GM19238 (cell line): ENCODE results near the gene PLK5.
"Not testable (repeated sequence)": the region's sequence is repeated elsewhere in the genome, so short reads cannot be mapped to it uniquely, and the experiment has no call there.

Source experiments
- DNase-seq: peaks from one replicate; pipeline ENCODE4 v3.0.0; 2011; ENCODE audit warnings: low spot score; ENCODE audit not compliant: insufficient read length

The PLK5 gene

DNA sequence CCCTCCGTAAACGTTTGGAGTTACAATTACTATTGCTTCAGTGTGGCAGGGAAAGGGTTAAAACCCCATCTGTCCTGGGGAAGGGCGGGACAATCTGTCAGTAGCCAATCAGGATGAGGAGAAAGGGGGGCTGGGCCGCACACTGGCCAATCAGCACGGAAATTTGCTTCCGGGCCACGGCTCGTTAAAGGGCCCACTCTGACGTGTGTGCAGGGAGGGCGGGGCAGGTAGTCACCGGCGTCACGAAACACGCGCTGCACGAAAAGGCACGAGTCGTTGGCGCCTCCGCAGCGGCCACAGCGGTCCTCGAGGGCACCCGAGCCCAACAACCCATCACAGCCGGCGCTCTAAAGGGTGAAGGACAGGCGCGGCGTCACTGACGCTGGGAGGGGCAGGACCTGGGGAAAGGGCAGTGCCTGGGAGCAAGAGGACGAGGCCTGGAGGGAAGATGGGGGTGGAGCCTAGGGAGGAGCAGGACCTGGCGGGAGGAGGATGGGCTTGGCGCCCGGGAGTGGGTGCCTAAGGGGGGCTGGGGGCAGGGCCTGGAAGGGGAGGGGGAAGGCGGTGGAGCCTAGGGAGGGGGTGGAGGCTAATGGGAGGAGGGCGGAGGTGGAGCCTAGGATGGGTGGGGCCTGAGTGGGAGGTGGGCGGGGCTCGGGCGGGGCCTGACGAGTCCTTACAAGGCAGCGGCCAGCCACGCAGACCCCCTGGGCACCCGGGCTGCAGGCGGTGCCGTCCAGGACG is 15.9 kb upstream of the PLK5 start:
- peak; percentile 97 for DNase-seq

GRCh38 chr19:1508507-1508856 is 15.4 kb upstream of the PLK5 start:
- DNase-seq: no peak

- DNase-seq: no peak
Measured at GRCh38 chr19:1509602-1510441, 14.1 kb upstream of the PLK5 start.

DNA sequence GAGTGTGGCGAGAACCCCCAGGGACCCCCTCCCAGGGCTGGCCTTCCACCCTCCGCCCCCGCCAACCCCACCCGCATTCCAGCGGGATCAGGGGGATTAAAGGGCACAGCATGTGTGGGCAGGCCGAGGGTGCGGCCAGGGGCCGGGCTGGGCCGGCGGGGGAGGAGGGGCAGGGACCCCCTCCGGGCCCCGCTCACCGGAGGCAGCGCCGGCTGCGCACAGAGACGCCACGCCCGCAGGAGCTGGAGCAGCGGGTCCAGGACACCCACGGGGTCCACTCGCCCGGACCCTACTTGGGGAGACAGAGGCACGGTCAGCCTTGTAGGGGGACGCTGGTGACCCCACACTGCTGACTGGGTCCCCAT is 13.5 kb upstream of the PLK5 start:
- DNase-seq: no peak

- no peak for DNase-seq
Measured at GRCh38 chr19:1510807-1511206, 13.1 kb upstream of the PLK5 start.

- no peak for DNase-seq
Measured at GRCh38 chr19:1511318-1512317, 12.3 kb upstream of the PLK5 start.

DNA sequence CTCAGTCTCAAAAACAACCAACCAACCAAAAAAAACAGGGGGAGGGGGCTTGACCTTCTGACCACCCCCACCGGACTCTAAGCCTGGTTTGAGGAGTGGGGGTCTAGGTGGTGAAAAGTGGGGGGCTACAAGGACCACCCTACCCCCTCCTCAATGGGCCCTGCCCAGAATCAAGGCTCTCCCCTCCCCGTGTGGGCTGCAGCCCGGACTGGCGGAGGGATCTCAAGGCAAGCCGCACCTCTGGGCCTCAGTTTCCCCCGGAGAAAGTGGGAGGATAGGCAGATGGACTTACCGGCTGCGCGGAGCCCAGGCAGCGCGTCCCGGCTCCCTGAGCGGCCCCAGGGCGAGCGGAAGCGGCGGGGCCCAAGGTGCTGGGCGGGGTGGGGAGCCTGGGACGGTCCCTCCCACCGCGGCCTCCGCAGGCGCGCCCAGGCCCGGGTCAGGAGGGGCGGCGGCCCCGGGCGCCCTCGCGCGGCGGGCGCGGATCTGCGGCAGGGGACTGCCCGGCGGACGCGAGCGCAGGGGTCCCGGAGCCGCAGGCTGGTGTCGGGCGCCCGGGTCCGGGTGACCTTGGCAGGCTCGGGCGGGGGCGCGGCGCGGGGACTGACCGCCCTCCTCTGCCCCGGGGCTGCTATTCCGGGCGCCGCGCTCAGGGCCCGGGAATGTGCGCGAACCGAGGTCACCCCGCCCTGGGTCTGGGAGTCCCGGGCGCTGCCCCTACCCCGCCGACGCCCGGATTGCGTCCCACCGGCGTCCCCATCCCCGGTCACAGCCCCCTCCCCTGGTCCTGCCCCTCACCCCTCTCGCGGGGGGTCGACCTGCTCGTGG is 11.0 kb upstream of the PLK5 start, which contains the start of gene ADAMTSL5:
Gene ADAMTSL5, minus strand, starts transcription at position 349 of the 828 bp plus-strand sequence. CDS start 2,076 bp downstream, outside the sequence.
- peak; percentile 73 for DNase-seq

GRCh38 chr19:1513499-1514294 is 10.2 kb upstream of the PLK5 start:
- DNase-seq: no peak

DNA sequence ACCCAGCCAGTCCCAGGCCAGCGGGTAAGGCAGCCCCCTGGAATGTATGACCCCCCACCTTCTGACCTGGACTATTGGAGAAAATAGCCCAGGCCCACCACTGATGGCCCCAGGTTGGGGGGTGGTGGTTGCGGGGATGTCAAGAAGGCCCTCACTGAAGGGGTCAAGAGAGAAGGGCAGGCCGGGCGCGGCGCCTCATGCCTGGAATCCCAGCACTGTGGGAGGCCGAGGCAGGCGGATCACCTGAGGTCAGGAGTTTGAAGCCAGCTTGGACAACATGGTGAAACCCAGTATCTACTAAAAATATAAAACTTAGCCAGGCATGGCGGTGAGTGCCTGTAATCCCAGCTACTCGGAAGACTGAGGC is 9.6 kb upstream of the PLK5 start:
- no peak for DNase-seq

- no peak for DNase-seq
Measured at GRCh38 chr19:1514986-1515721, 8.7 kb upstream of the PLK5 start.

GRCh38 chr19:1516395-1516753 is 7.5 kb upstream of the PLK5 start:
- DNase-seq: no peak

GRCh38 chr19:1518471-1518870 is 5.4 kb upstream of the PLK5 start:
- no peak for DNase-seq

DNA sequence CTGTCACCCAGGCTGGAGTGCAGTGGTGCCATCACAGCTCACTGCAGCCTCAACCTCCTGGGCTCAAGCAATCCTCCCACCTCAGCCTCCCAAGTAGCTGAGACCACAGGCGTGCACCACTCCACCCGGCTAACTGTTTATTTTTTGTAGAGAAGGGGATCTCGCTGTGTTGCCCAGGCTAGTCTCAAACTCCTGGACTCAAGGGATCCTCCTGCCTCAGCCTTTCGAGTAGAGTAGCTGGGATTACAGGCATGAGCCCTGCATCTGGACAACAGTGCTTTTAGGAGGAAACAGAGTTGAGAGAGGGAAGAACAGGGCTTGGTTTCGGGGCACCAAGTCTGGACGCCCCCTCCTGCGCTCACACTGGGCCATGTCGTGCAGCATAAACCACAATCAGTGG is 4.1 kb upstream of the PLK5 start:
- DNase-seq: not testable (repeated sequence)

DNA sequence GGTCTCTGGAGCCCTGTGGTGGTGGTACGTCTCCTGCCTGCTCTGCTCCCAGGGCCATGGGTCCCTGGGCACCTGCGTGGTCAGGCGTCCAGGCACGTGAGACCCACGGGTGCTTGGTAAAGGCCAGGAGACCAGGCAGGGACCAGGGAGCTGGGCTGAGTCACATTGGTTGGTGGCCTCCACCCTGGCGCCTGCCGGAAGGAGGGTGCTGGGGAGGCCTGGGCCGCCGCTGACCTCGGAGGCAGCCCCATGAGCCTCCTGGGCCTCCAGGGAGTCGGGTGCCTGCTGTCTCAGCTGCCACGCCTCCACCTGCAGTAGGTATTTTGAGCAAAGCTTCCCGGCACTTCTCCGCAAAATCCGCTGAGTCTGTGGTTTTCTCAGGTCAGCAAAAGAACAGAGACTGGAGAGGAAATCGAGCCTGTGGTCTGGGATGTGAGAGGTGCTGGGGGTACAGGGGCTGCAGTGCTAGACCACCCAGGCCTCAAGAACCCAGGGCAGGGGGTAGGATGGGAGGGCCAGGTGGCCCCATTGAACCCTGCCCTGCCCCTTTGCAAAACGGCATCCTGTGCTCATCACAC is 3.6 kb upstream of the PLK5 start:
- no peak for DNase-seq

- no peak for DNase-seq
Measured at GRCh38 chr19:1521636-1522035, 2.2 kb upstream of the PLK5 start.

DNA sequence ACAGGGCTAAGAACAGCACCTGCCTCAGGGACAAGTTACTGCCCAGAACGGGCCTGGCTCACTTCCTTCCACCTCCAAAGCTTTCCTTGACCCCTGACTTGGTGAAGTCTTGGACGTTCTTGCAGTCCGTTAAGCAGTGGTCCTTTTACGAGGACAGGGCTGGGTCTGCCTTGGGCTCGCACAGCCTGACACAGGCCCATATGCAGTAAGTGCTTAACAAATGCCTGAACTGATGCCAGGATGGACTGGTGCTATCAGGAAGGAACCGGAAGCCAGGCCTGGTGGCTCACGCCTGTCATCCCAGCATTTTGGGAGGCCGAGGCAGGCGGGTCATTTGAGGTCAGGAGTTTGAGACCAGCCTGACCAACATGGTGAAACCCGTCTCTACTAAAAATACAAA is 1.8 kb upstream of the PLK5 start:
- no peak for DNase-seq

GRCh38 chr19:1522838-1523237 is 1.0 kb upstream of the PLK5 start:
- no peak for DNase-seq

- DNase-seq: no peak
Measured at GRCh38 chr19:1524287-1524971, 552 bp downstream of the PLK5 start.
